Uterus (tissue), 2 donors: ENCODE data around the gene NFU1.

ENCODE experiments used
- CTCF ChIP-seq, 4 experiments: fragments of 200-600 bp in 2 of 4; fragments of 450-650 bp in 2 of 4; sonication (generic) in 2 of 4; IDR thresholded peaks; one replicate each; pipeline ENCODE4 v1.5.1; 2016 to 2019; ENCODE audit warnings: antibody characterized with exemption in 4 of 4, mild to moderate bottlenecking in 2 of 4, moderate library complexity in 1 of 4
- POLR2A ChIP-seq, 2 donors: fragments of 450-650 bp; IDR thresholded peaks; one replicate each; pipeline ENCODE4 v1.6.1; 2016; ENCODE audit warnings: antibody characterized with exemption in 2 of 2, mild to moderate bottlenecking in 1 of 2, moderate library complexity in 1 of 2

DNA sequence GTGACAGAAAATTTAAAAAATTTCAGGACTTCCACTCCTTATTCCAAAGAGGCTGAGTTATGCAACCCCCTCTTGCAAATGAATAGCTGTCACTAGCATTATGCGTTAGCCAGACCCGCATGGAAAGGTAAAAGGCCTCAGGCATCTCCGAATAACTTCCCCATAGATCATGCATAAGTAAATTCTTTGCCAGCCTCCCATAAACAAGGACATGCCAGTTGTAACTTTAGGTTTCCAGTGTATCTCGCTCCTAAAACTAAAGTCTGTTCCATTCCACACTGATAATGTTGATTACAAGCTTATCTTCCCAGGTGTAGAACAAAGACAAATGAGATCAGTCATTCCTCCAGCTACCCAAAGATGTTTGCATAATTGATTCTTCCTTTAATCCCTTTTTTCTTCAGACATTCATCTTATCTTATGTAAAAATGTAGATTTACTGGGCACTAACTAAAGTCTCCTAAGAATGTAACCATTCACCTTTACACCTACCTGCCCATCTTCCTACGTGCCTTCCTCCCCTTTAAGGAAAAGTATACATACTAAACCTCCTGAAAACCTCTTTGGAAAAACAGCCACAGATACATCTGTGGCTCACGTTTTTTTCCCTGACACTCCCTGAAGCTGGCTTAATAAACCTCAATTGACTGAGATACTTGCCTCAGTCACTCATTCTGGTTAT, 13.6 kb upstream of the NFU1 start:
- TF ChIP-seq CTCF (IDR thresholded peaks at IDR 0.05): no peak
- no peak for TF ChIP-seq POLR2A (IDR thresholded peaks at IDR 0.05)
